GM10266 (cell line): ENCODE results near the gene CSTB.

Source experiments
- DNase-seq: peaks from one replicate; pipeline ENCODE4 v3.0.0; 2012; ENCODE audit errors: extremely low spot score
- CTCF ChIP-seq: IDR thresholded peaks from 2 replicates; pipeline ENCODE4 v1.5.1; 2012; ENCODE audit warnings: mild to moderate bottlenecking, low read depth; ENCODE audit not compliant: control insufficient read depth, insufficient read depth; ENCODE audit errors: missing control alignments

The CSTB gene

DNA sequence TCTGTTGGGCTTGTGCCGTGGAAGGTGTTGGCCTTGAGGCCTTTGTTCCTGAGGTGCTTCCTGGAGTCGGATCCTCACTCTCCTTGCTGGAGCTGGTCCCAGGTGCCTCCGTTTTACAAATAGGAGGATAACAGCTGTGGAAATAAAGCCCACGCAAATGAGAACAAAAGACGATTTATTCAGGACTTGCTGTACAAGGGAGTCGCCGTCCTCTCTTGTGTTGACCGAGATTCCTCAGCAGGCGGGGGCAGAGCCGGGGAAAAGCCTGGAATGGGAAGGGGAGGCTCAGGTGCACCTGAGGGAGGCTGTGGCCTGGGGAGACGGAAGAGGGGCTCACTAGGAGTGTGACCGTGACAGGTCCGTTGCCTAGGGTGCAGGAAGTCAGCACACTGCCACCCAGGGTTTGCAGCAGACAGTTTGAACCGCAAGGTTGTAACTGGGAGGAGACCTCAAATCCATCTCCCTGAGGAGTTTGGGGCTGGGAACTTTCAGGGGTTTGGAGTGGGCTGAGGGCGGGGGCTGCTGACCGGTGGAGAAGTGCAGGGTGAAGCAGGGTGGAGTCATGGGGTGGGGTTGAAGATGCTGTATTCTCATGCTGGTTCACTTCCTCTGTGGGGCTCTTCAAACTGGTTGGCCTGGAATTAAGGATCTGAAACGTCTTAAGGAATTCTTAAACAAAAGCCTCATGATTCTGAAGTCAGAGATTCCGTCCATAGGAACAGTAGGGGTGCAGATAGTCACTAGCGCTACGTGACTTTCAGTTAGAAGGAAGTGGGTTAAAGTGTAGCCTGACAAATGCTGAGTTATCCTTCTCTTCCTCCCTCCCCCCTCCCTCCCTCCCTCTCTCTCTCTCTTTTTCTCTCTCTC is 2.6 kb upstream of the CSTB start:
- no peak for TF ChIP-seq CTCF
- no peak for DNase-seq

DNA sequence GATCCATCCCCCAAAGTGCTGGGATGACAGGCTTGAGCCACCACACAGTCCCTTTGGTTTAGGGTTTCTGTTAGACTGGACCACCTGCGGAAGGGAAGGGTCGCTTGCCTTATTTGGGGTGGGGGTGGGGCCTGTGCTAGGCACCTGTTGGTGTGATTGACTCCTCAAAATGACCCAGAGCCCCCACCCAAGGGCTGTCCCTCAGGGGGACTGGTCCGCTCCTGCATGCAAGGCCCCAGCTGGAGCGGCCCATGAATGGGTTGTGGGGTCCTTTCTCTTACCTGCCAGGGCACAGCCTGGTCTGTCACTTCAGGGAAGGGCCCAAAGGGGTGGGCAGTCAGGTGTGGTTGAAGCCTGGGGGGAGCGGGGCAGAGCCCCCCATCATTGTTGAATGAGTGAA is 1.8 kb upstream of the CSTB start:
- no peak for TF ChIP-seq CTCF
- DNase-seq, result no peak

- DNase-seq, result no peak
- no peak for TF ChIP-seq CTCF
These were observed 918 bp downstream of the CSTB start for GRCh38 chr21:43775190-43775589.

GRCh38 chr21:43774163-43774562 is 1.9 kb downstream of the CSTB start:
- no peak for TF ChIP-seq CTCF
- DNase-seq, result no peak

- no peak for TF ChIP-seq CTCF
These were observed 3.7 kb downstream of the CSTB start for GRCh38 chr21:43772425-43772821.

GRCh38 chr21:43771698-43772424 is 4.2 kb downstream of the CSTB start:
- DNase-seq, result no peak
- TF ChIP-seq CTCF, result no peak

More at GRCh38 chr21:43772425-43772821, 3.7 kb downstream of the CSTB start:
- DNase-seq, result no peak

DNA sequence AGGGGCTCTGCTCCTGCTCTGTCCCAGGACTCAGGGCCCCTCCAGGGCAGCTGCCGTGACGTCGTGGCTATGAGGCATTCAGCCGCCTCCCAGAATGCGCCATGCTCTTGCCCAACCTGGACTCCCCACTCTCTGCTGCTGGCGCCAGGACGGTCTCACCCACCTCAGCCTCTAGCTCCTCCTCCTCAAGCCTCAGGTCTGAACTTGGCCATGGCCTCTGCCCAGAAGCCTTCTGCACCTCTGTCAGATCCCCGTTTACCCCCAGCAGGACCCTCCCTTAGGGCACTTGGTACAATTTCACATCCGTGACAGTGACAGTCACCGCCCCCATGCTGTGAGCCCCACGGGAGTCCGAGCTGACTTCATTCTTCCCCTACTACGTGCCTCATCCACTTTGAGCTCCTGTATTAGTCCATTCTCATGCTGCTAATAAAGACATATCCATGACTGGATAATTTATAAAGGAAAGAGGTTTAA is 4.9 kb downstream of the CSTB start:
- TF ChIP-seq CTCF, result no peak
- DNase-seq, result no peak
